22Rv1 (cell line): ENCODE results near the gene VPS9D1.

ENCODE experiments used
- CTCF ChIP-seq: fragments of 450-650 bp; IDR thresholded peaks from 2 replicates; pipeline ENCODE4 v1.5.1; 2017; ENCODE audit warnings: mild to moderate bottlenecking
- ZFX ChIP-seq: fragments of 450-650 bp; IDR thresholded peaks from 2 replicates; pipeline ENCODE4 v1.6.1; 2017; ENCODE audit warnings: antibody characterized with exemption, borderline replicate concordance

DNA sequence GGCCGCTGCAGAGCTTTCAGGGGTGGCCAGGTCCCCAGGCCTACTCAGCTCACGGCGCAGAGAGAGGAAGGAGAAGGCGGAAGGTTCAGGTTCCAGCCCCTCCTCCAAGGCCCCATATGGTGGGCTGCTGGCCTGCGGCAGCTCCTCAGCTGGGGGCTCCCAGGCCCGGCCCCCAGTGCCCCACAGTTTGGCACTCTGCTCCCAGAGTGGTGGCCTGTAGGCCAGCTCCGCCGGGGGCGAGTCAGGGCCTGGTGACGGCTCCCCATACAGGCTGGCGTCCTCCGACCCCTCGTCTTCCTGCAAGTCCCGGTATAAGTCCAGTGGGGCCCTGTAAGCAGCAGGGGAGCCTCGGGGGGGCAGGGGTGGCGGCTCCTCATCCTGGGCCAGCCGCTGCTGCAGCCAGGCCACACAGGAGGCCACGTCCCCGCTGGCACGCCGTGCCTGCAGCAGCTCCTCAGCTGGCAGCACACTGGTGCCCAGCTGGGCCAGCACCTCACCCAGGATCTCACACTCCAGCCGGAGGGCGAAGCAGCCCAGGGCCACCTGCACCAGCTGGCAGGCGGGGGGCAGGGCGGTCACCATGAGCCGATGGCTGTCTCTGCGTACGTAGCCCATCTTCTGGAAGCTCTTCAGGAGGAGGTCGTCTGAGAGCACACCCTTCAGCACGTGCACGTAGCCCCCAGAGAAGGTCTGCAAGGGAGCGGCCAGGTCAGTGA lies 22.9 kb downstream of the VPS9D1 start:
- TF ChIP-seq CTCF (no peak), ZFX (no peak)
